Ovary (tissue), 3 donors: ENCODE data around the gene PNPLA2.

ENCODE experiments used
- EP300 ChIP-seq: sonication (generic); formaldehyde crosslinking; IDR thresholded peaks from one replicate; pipeline ENCODE4 v1.6.1; 2017; ENCODE audit warnings: antibody characterized with exemption
- POLR2A ChIP-seq: fragments of 450-650 bp; IDR thresholded peaks from one replicate; pipeline ENCODE4 v1.6.1; 2017; ENCODE audit warnings: antibody characterized with exemption, mild to moderate bottlenecking, moderate library complexity
- TF ChIP-seq, protein P1 (sequence below), 3 donors: fragments of 450-650 bp in 2 of 3; fragments of 200-600 bp in 1 of 3; IDR thresholded peaks; one replicate each; pipeline versions ENCODE4 v1.5.1 to v1.8.0; 2016 to 2022; ENCODE audit warnings: antibody characterized with exemption in 3 of 3, mild to moderate bottlenecking in 1 of 3
- donor health status: DM: no; HTN: no; CAD: no.

DNA sequence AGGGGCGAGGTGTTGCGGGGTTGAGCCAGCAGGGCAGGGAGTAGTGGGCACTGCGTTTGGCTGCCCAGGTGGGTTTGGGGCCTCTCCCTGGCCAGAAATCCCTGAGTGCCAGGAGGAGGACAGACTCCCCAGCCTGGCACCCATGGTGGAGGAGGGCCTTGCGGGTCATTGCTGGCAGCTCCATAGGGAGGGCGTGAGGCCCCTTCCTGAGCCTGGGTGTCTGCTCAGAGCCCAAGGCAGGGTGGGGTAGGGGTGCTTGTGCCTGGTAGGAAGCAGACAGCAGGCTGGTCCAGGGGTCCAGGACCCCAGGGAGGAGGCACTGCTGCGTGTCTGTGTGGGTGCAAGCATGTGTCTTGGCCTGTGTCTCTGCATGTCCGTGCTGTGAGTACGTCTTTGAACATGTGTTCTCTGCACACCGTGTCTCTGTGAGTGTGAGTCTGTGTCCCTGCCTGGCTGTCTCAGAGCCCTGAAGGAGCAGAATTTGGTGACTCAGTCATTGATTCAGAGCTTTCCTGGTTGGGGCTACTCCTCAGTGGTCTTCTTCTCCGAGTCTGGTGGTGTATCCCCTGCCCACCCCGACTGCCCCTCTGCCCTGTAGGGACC, 27.9 kb downstream of the PNPLA2 start:
- TF ChIP-seq, protein P1, sequence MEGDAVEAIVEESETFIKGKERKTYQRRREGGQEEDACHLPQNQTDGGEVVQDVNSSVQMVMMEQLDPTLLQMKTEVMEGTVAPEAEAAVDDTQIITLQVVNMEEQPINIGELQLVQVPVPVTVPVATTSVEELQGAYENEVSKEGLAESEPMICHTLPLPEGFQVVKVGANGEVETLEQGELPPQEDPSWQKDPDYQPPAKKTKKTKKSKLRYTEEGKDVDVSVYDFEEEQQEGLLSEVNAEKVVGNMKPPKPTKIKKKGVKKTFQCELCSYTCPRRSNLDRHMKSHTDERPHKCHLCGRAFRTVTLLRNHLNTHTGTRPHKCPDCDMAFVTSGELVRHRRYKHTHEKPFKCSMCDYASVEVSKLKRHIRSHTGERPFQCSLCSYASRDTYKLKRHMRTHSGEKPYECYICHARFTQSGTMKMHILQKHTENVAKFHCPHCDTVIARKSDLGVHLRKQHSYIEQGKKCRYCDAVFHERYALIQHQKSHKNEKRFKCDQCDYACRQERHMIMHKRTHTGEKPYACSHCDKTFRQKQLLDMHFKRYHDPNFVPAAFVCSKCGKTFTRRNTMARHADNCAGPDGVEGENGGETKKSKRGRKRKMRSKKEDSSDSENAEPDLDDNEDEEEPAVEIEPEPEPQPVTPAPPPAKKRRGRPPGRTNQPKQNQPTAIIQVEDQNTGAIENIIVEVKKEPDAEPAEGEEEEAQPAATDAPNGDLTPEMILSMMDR (IDR thresholded peaks at IDR 0.05): no peak
- TF ChIP-seq POLR2A: no peak
- no peak for TF ChIP-seq EP300
